Hindlimb muscle (tissue), 1 donor: ENCODE results near the gene IL17REL. TPM values are rescaled to one million over a fixed set of nuclear protein-coding genes. Genes with fewer than 3 reads are reported as not detected.
"Not testable (repeated sequence)": the region's sequence is repeated elsewhere in the genome, so short reads cannot be mapped to it uniquely, and the experiment has no call there.

Experiments
- DNase-seq: peaks from one replicate; pipeline ENCODE4 v3.0.0-alpha.2; 2013
- polyA plus RNA-seq: library from polyadenylated mRNA; unstranded; fragments of 120-200 nt; gene quantifications from one replicate; pipeline ENCODE4 v1.2.1, GENCODE V29; 2013; ENCODE audit not compliant: insufficient read length

The IL17REL gene
- polyA plus RNA-seq, 1 donor, result not detected

DNA sequence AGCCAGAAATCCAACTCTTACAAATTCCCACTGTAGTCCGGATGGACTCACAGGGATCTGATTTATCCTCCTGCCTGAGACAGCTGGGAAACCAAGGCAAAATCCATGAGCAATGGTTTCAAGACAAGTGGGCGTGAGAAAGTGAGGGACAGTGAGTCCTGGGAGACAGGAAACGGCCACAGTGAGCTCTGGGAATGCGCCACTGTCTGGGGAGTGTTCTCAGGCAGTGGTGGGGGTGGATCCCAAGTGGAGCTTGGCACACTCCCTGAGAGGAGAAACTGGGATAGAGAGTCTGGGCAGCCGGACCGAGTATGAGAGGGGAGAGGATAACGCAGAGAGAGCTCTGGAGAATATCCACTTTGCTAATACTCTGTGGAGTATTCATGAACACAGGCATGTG, 9.8 kb downstream of the IL17REL start:
- DNase-seq, result no peak

GRCh38 chr22:50001388-50002231, 11.0 kb downstream of the IL17REL start:
- no peak for DNase-seq

- no peak for DNase-seq
These were observed 11.8 kb downstream of the IL17REL start for GRCh38 chr22:50000587-50001387.

- no peak for DNase-seq
These were observed 12.5 kb downstream of the IL17REL start for GRCh38 chr22:49999946-50000586.

DNA sequence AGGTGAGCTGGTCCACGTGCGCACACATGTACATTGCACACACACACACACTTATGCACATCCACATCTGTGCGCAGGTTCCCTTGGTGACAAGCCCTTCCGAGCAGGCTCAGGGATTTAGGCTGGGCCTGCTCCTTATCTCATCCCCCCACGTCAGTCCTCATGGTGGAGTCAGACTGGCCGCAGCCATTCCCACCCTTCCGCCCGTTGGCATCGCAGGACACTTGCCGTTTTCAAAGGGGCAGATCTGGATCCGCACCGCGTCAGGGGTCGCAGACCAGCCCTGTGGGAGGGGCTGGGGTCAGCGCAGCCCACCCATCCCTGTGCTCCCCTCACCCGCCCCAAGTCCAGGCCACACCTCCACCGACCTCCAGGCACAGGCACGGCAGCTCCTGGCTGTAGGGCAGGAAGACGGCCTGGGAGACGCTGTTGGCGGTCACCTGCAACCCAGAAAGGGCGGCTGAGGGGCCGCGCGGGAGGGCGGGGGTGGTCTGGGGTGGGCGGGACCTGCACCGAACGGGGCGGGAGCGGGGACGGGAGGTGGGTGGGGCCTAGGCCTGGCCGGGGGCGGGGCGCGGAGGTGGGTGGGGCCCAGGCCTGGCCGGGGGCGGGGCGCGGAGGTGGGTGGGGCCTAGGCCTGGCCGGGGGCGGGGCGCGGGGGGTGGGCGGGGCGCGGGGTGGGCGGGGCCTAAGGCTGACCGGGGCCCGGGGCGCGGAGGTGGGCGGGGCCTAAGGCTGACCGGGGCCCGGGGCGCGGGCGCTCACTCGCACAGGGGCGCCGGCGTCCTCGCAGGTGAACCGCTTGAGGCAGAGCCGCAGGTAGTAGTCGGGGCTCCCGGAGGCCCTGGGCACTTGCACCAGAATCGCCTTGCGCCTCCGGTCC, 13.3 kb downstream of the IL17REL start:
- no peak for DNase-seq

DNA sequence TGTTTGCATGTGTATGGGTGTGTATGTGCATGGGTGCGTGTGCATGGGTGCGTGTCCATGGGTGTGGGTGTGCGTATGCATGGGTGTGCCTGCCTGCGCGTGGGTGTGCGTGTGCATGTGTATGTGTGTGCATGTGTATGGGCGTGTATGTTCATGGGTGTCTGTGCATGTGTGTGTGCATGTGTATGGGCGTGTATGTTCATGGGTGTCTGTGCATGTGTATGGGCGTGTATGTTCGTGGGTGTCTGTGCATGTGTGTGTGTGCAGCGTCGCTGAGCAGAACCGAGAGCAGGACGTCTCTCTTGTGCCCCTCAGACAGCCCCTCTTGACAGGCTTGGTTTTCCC, 13.9 kb downstream of the IL17REL start:
- no peak for DNase-seq

DNA sequence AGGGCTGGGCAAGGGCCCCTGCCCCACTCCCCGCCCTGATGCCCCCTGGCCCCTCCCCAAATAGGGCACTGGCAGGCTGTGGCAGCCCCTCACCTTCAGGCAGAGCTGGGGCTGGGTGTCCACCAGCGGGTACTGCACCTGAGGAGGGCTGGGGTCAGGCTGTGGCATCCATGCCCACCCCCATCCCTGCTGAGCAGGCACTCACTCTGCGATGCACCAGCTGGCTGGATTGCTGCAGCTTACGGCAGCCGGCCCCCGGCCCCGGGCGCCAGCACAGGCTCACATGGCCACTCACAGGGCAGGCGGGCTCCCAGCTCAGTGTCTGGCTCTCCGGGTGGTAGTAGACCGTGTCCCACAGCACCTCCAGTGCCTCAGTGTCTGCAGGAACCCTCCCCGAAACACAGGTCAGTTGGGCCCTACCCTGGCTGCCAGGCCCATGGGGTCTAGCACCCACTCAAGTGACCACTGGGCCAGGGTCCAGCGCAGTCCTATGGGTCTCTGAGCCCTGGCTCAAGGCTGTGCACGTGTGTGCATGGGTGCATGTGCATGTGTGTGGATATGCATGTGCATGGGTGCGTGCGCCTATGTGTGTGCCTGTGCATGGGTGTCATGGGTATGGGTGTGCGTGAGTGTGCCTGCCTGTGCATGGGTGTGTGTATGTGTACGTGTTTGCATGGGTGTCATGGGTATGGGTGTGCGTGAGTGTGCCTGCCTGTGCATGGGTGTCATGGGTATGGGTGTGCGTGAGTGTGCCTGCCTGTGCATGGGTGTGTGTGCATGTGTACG, 14.4 kb downstream of the IL17REL start:
- DNase-seq, result no peak

- DNase-seq, result no peak
These were observed 15.3 kb downstream of the IL17REL start for GRCh38 chr22:49997251-49997599.

- DNase-seq, result no peak
These were observed 15.9 kb downstream of the IL17REL start for GRCh38 chr22:49996518-49997250.

DNA sequence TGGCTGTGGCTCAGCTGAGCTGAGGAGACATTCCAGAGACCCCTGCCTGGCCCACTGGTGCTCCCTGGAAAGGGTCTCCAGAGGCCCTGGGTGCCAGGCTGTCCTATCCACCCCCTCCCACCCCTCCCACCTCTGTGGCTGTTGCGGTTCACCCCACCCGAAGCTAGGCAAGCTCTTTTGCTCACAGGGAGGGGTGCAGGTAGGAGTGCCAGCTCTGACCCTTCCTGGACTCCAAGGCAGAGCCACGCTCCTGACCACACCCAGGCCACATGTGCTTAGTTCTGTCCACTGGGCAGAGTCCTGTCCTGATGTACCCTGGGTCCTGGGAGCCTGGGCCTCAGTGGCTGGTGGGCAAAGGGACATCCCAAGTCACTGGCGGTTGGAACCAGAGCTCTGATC, 16.4 kb downstream of the IL17REL start:
- no peak for DNase-seq

GRCh38 chr22:49995361-49996118, 17.0 kb downstream of the IL17REL start:
- DNase-seq, result no peak

GRCh38 chr22:49995041-49995360, 17.6 kb downstream of the IL17REL start:
- DNase-seq, result no peak

DNA sequence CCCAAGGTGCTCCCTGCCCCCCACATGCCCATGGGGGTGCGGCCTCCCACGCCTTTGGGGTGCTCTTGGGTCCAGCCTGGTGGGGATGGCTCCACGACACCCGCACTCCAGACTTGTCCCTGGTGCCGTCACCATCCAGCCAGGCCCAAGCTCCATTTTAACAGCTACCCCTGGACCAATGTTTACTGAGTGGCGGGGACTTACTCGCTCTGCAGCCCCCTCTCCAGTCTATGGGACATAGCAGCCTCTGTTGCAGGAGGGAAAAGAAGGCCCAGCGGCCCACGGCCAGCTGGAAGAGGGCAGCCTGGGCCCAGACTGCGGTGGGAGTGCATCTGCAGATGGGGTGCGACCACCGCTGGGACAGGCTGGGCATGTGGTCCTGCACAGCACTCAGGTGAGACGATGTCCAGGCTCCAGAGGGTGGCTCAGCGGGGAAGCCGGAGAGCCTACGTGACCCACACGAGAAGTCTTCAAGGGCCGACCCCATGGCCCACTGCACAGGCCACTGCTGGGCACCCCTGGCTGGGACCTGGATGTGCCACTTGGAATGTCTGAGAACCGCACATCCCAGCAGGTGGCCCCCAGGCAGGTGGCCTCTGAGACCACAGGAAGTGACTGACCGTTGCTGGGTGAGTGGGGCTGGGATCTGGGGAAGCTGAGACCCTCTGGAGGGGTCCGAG, 18.1 kb downstream of the IL17REL start:
- no peak for DNase-seq

DNA sequence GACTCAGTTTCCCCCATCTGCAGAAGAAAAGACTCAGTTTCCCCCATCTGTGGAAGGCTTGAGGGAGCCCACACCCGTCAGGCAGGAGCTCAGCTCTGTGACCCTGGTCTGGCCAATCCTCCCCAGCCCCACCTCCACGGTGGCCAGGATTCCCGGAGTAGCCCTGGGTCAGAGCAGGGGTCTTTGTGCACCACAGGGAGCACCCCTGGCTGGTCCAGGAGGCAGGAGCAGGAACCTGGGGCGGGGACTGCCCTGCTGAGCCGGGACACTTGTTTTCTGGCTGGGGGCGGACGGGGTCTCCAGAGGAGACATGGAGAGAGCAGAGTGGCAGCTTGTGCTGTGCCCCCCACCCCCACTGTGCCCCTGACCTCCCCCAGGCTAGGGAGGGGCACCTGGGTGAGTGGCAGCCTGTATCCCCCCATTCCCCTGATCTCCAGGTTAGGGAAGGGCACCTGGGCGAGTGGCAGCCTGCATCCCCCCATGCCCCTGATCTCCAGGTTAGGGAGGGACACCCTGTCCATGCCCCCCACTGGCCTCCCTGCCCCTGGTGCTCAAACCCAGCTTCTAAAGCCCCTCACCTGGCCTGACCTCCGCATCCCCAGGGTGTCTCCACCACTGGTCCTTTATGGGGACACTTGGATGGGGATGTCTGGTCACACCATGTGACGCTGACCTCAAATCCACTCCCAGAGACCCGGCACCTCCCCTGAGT, 18.8 kb downstream of the IL17REL start:
- DNase-seq, result no peak

- DNase-seq, result no peak
These were observed 19.5 kb downstream of the IL17REL start for GRCh38 chr22:49992921-49993648.

DNA sequence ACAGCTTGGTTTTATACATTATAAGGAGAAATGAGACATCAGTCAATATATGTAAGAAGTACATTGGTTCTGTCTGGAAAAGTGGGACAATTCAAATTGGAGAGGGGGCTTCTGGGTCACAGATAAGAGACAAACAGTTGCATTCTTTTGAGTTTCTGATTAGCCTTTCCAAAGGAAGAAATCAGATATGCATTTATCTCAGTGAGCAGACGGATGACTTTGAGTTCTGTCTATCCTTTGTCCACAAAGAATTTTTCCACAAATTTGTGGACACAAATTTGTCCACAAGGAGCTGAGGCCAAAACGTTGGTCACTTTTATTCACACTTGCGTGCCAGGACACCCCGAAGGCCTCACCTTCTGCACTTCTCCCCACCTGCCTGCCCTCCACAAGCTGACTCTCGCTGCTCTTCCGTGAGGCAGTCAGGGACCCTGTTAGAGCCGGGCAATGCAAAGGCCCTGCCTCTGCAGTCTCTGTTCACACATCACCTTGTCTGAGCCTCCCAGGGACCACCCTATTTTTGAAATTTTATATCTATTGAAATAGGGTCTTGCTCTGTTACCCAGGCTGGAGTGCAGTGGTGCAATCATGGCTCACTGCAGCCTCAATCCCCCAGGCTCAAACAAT, 20.5 kb downstream of the IL17REL start:
- DNase-seq, result no peak

- DNase-seq, result no peak
These were observed 21.4 kb downstream of the IL17REL start for GRCh38 chr22:49991167-49991566.

DNA sequence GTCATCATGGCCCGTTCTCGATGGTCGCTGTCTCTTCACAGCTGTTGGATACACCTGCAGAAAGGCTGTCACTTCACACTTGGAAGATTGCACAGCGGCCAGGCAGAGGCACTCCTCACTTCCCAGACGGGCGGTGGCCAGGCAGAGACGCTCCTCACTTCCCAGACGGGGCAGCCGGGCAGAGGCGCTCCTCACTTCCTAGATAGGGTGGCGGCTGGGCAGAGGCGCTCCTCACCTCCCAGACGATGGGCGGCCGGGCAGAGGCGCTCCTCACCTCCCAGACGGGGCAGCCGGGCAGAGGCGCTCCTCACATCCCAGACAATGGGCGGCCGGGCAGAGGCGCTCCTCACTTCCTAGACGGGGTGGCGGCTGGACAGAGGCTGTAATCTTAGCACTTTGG, 22.7 kb downstream of the IL17REL start:
- DNase-seq, result not testable (repeated sequence)
